Peyer's patch (tissue), 4 donors: ENCODE data around the gene PURA.
A peak's percentile ranks its signal among the peaks of the same experiment; 100 is the strongest.

ENCODE experiments used
- CTCF ChIP-seq, 6 experiments: fragments of 450-650 bp in 4 of 6; fragments of 200-600 bp in 2 of 6; sonication (generic) in 1 of 6; IDR thresholded peaks; one replicate each; pipeline ENCODE4 v1.5.1; 2017 to 2019; ENCODE audit warnings: antibody characterized with exemption in 6 of 6, mild to moderate bottlenecking in 3 of 6, moderate library complexity in 1 of 6
- POLR2A ChIP-seq, 2 donors: fragments of 450-650 bp; IDR thresholded peaks; one replicate each; pipeline ENCODE4 v1.5.1; 2017; ENCODE audit warnings: antibody characterized with exemption in 2 of 2, mild to moderate bottlenecking in 2 of 2, moderate library complexity in 2 of 2

GRCh38 chr5:140114341-140115185, 654 bp downstream of the PURA start:
- no peak for TF ChIP-seq CTCF (IDR thresholded peaks at IDR 0.05)
- TF ChIP-seq POLR2A (IDR thresholded peaks at IDR 0.05): peak; percentile 45 to 46
